Natural killer cell (primary cell): ENCODE measurements around the gene FHIT. TPM values are rescaled to one million over a fixed set of nuclear protein-coding genes. Genes with fewer than 3 reads are reported as not detected.

ENCODE experiments used
- ATAC-seq, 3 donors: fragments of 150-1000 bp in 2 of 3; fragments of 200-7000 bp in 1 of 3; cut with Tn5 transposase; 1 replicate in 1 of 3; 2 replicates in 2 of 3; pipeline ENCODE4 v1.10.0; 2021; ENCODE audit warnings: mild to moderate bottlenecking in 2 of 3, moderate library complexity in 2 of 3
- DNase-seq, 2 donors: peaks; one replicate each; pipeline versions ENCODE4 v3.0.0 to v3.0.0-alpha.2; 2013 to 2021; ENCODE audit warnings: mixed read lengths in 1 of 2
- H3K27ac ChIP-seq: one replicate; pipeline ENCODE4 v1.5.1; 2013; ENCODE audit warnings: mild to moderate bottlenecking, low read length
- H3K27me3 ChIP-seq: one replicate; pipeline ENCODE4 v1.6.1; 2013; ENCODE audit warnings: low read length; ENCODE audit not compliant: control insufficient read depth, insufficient read depth
- H3K36me3 ChIP-seq: one replicate; pipeline ENCODE4 v1.6.1; 2013; ENCODE audit warnings: low read length; ENCODE audit not compliant: control insufficient read depth, insufficient read depth
- H3K4me1 ChIP-seq: one replicate; pipeline ENCODE4 v1.6.1; 2013; ENCODE audit warnings: low read length; ENCODE audit not compliant: control insufficient read depth, insufficient read depth
- H3K4me3 ChIP-seq: one replicate; pipeline ENCODE4 v1.5.1; 2013; ENCODE audit warnings: low read length
- H3K9me3 ChIP-seq: one replicate; pipeline ENCODE4 v1.6.1; 2013; ENCODE audit warnings: low read length; ENCODE audit not compliant: control insufficient read depth, insufficient read depth
- H3K27ac Mint-ChIP-seq, 2 donors: one replicate each; pipeline ENCODE4 v1.8.0; 2022; ENCODE audit warnings: mild to moderate bottlenecking in 2 of 2, mixed read lengths in 2 of 2, moderate library complexity in 1 of 2
- H3K27me3 Mint-ChIP-seq, 2 donors: one replicate each; pipeline ENCODE4 v1.8.0; 2022; ENCODE audit warnings: low read depth in 2 of 2, mixed read lengths in 2 of 2
- H3K36me3 Mint-ChIP-seq: one replicate; pipeline ENCODE4 v1.8.0; 2022; ENCODE audit warnings: mixed read lengths
- H3K4me1 Mint-ChIP-seq, 2 donors: one replicate each; pipeline ENCODE4 v1.8.0; 2022; ENCODE audit warnings: mixed read lengths in 2 of 2
- H3K4me3 Mint-ChIP-seq: one replicate; pipeline ENCODE4 v1.8.0; 2022; ENCODE audit warnings: mild to moderate bottlenecking, moderate library complexity, mixed read lengths
- H3K9me3 Mint-ChIP-seq, 2 donors: one replicate each; pipeline ENCODE4 v1.8.0; 2022; ENCODE audit warnings: mixed read lengths in 2 of 2
- WGBS: methylation state at CpG from one replicate; pipeline ENCODE4 v1.1.7; 2013; ENCODE audit warnings: missing lambda C conversion rate; ENCODE audit not compliant: insufficient coverage; 5-methylcytosine and 5-hydroxymethylcytosine counted together
- intact Hi-C: fragments of 100-400 bp; cut with micrococcal nuclease; formaldehyde crosslinking; loops from one replicate; pipeline ENCODE4 v1.14.2; 2022
- total RNA-seq, 4 donors: library from RNA; stranded (reverse); fragments of 120-200 nt in 1 of 4; gene quantifications; one replicate each; pipeline versions ENCODE4 v1.2.3 to v1.2.4, GENCODE V29; 2013 to 2022
- TF ChIP-seq, protein P1 (sequence below): fragments of 200-600 bp; IDR thresholded peaks from one replicate; pipeline ENCODE4 v1.8.0; 2022; ENCODE audit warnings: antibody characterized with exemption

FHIT gene
- total RNA-seq, 3 donors from 2014 or later (not counting 1 experiment from before 2014, with no cell fraction given): 2.7 to 6.1 (median 3.3) TPM

DNA sequence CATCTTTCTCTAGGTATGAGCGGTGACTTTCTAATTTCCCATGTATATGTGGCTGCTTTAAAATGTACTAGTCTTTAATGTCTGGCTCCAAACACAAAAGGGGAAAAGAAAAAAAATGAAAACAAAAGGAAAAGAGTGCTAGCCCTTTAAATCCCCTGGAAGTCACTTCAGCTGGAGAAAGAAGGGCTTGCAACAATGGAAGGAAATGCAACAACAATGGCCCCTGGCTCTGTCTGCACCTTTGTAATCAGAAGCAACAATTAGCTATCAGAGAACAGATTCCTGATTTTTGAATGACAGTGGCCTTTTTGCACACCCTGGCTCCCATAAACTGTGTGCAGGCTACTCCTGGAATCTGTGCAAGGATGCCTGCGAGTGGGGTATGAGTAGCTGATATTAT lies 591.2 kb downstream of the FHIT start:
- H3K4me1 Mint-ChIP-seq: no peaks in the 10 kb centered on the region
- DNase-seq (no peak), ATAC-seq (no peak)
- no peaks in the 10 kb centered on the region for H3K27me3 Mint-ChIP-seq
- peaks cover 4% of the 10 kb centered on the region for H3K9me3 ChIP-seq
- H3K4me1 ChIP-seq: no peaks in the 10 kb centered on the region
- no peaks in the 10 kb centered on the region for H3K36me3 Mint-ChIP-seq
- H3K36me3 ChIP-seq: no peaks in the 10 kb centered on the region
- H3K4me3 ChIP-seq: no peak overlapping the region
- TF ChIP-seq, protein P1, sequence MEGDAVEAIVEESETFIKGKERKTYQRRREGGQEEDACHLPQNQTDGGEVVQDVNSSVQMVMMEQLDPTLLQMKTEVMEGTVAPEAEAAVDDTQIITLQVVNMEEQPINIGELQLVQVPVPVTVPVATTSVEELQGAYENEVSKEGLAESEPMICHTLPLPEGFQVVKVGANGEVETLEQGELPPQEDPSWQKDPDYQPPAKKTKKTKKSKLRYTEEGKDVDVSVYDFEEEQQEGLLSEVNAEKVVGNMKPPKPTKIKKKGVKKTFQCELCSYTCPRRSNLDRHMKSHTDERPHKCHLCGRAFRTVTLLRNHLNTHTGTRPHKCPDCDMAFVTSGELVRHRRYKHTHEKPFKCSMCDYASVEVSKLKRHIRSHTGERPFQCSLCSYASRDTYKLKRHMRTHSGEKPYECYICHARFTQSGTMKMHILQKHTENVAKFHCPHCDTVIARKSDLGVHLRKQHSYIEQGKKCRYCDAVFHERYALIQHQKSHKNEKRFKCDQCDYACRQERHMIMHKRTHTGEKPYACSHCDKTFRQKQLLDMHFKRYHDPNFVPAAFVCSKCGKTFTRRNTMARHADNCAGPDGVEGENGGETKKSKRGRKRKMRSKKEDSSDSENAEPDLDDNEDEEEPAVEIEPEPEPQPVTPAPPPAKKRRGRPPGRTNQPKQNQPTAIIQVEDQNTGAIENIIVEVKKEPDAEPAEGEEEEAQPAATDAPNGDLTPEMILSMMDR: no peak
- intact Hi-C loops: no loop called here
- H3K9me3 Mint-ChIP-seq: peaks cover 6 to 14% of the 10 kb centered on the region in 2 donors
- WGBS: 88% methylated on average over 2 of the region's 2 CpGs
- H3K4me3 Mint-ChIP-seq: no peak overlapping the region
- no peak overlapping the region for H3K27ac ChIP-seq
- H3K27ac Mint-ChIP-seq: no peak overlapping the region
- no peaks in the 10 kb centered on the region for H3K27me3 ChIP-seq

DNA sequence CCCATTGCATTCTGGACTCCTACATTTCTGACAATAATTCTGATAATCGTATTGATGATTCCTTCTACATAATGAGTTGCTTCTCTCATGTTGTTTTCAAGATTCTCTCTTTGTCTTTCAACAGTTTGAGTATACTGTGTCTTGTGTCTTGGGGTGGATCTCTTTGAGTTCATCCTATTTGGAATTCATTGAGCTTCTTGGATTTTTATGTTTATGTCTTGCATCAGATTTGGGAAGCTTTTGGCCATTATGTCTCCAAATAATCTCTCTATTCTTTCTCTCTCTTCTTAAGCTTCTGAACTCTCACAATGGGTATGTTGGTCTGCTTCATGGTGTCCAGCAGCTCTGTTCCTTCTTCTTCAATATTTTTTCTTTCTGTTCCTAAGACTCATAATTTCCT lies 592.2 kb downstream of the FHIT start:
- no peak for DNase-seq
- no peak overlapping the region for H3K27ac ChIP-seq
- Mint-ChIP-seq H3K36me3 (no peaks in the 10 kb centered on the region), H3K27me3 (no peaks in the 10 kb centered on the region), H3K27ac (no peak overlapping the region), H3K9me3 (peaks cover 6 to 9% of the 10 kb centered on the region in 2 donors), H3K4me3 (no peak overlapping the region), H3K4me1 (no peaks in the 10 kb centered on the region)
- TF ChIP-seq, protein P1: no peak
- intact Hi-C loops: no loop called here
- H3K4me1 ChIP-seq: no peaks in the 10 kb centered on the region
- no peaks in the 10 kb centered on the region for H3K36me3 ChIP-seq
- WGBS: no CpG with 5 or more reads among the region's 1 CpG
- no peak overlapping the region for H3K4me3 ChIP-seq
- peaks cover 4% of the 10 kb centered on the region for H3K9me3 ChIP-seq
- ATAC-seq: no peak
- no peaks in the 10 kb centered on the region for H3K27me3 ChIP-seq

DNA sequence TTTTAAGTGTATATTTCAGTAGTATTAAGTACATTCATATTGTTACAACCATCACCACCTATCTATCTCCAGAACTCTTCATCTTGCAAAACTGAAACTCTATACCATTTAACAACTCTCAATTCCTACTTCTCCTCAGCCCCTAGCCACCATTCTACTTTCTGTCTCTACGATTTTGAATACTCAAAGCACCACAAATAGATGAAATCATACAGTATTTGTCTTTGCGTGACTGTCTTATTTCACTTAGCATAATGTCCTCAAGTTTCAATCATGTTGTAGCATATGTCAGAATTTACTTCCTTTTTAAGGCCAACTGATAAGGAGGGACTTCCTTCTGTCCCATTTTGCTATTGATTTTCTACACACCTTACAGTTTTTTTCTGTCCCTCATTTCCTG lies 593.3 kb downstream of the FHIT start:
- H3K27me3 Mint-ChIP-seq: no peaks in the 10 kb centered on the region
- no peaks in the 10 kb centered on the region for H3K9me3 ChIP-seq
- 82% methylated on average over 2 of the region's 2 CpGs for WGBS
- DNase-seq (no peak), ATAC-seq (no peak)
- TF ChIP-seq, protein P1: no peak
- H3K27ac ChIP-seq: no peak overlapping the region
- H3K36me3 Mint-ChIP-seq: no peaks in the 10 kb centered on the region
- H3K27me3 ChIP-seq: no peaks in the 10 kb centered on the region
- peaks cover 6 to 9% of the 10 kb centered on the region in 2 donors for H3K9me3 Mint-ChIP-seq
- H3K36me3 ChIP-seq: no peaks in the 10 kb centered on the region
- no peak overlapping the region for H3K27ac Mint-ChIP-seq
- H3K4me1 Mint-ChIP-seq: no peaks in the 10 kb centered on the region
- H3K4me1 ChIP-seq: no peaks in the 10 kb centered on the region
- H3K4me3 Mint-ChIP-seq: no peak overlapping the region
- intact Hi-C loops: no loop called here
- H3K4me3 ChIP-seq: no peak overlapping the region

DNA sequence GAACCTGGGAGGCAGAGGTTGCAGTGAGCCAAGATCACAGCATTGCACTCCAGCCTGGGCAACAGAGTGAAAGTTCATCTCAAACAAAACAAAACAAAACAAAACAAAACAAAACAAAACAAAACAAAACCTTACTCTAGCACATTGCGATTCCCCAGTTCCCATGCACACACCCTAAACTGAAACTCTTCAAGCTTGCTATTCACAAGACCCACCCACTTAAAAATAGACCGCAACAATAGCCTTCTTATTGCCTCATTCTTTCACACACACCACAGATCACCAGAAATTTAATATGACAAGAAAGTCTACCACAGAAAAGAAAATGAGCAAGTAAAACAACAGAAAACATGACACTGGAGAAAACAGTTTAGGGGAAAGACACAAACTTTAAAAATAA lies 598.4 kb downstream of the FHIT start:
- intact Hi-C loops: no loop called here
- no peak for ATAC-seq
- WGBS: 76% methylated on average over 2 of the region's 2 CpGs

More for the DNA sequence above, 598.4 kb downstream of the FHIT start:
- Mint-ChIP-seq H3K27me3 (no peaks in the 10 kb centered on the region), H3K9me3 (no peaks in the 10 kb centered on the region), H3K4me1 (no peaks in the 10 kb centered on the region), H3K36me3 (no peaks in the 10 kb centered on the region), H3K4me3 (no peak overlapping the region), H3K27ac (no peak overlapping the region)
- H3K4me3 ChIP-seq: no peak overlapping the region
- H3K36me3 ChIP-seq: no peaks in the 10 kb centered on the region
- no peak for DNase-seq
- no peak overlapping the region for H3K27ac ChIP-seq
- TF ChIP-seq, protein P1: no peak
- no peaks in the 10 kb centered on the region for H3K4me1 ChIP-seq
- no peaks in the 10 kb centered on the region for H3K9me3 ChIP-seq
- H3K27me3 ChIP-seq: no peaks in the 10 kb centered on the region
